ENCODE measurements around the gene ARHGAP10.

DNA sequence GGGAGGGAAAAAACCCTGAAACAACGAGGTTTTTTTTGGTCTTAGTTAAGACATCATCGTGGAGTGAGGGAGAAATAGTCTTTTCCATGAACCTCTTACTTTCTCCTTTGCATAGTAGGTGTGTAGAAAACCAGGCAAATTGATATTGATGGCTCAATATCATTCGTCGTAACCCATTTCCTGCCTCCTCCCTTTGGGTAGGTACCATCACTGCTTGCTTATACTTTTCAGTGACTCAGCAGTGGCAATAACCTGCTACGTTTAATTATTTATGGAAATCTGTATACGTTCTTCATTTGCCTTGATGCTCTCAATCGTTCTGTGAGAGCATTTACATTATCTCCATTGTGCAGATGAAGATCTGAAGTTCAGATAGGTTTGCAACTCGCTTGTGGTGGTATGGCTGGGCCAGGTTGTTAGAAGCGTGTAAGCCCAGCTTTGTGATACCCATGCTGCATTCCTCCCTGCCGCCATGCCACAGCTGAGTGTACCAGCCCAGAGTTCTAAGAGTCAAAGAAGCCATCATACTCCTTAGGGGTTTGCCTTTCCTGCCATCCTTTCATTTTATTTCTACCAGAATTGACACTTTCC lies 212.9 kb downstream of the ARHGAP10 start:
- TF ChIP-seq CTCF (IDR thresholded peaks at IDR 0.05) (no peak), POLR2A (IDR thresholded peaks at IDR 0.05) (no peak)

Data from esophagus squamous epithelium (tissue), 4 donors.